HG03159 (cell line): ENCODE results near the gene CSRNP2.
"Not testable (repeated sequence)": the region's sequence is repeated elsewhere in the genome, so short reads cannot be mapped to it uniquely, and the experiment has no call there.

Experiments used
- ATAC-seq: cut with Tn5 transposase; IDR thresholded peaks from one replicate; pipeline ENCODE4 v1.9.1; 2021; ENCODE audit warnings: mild to moderate bottlenecking, moderate library complexity; ENCODE audit not compliant: unreplicated experiment

CSRNP2 gene

DNA sequence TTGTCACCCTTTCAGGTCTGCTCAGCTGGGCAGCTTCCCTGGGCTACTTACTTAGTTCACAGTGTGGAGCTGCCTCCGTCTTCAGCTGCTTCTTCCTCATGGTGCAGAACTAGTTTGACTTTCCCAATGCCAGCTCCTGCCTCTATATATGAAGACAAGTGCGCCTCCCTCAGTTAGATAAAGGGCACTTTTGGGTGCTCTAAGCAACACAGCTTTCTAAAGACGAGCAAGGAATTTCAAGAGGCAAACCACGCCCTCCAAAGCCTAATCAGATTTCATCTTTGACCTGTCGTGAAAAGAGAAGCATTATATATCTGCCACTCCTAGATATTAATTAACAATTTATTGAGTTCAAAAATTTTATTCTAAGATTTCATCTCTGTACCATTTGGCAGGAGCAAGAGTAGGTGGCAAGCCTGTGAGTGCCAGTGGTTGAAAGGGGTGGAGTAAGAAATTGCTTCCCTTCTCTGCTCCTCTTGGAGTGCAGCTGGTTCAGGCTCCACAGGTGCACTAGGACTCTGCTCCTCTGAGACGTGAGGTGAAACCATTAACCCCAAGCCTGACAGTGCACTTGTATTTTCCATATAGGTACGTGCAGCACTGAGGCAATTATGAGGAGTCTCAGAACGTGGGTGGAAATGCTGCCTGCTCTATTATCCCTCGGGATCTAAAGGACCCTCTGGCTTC is 55.1 kb downstream of the CSRNP2 start:
- ATAC-seq: no peak

DNA sequence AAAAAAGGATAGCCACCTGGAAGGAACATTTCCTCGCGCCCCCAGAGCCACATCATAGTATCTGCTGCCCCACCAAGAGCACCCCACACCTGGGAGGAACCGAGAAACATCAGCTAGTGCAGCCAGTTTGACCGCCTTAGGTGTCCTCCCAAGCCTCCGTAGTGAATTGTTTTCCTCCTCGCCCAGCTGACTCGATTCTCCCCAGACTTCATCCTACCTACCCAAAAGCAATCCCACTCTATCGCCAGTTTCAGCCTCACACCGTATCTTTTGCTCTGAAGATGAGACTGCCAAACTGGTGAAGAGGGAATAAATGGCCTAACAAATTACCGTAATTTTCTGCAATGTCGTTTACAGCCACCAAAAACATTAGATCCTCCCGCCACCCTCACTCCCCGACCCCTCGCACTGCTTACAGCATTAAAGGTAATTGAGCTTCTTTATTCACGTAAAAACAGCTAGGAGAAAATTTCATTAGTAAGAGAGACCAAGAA is 56.0 kb downstream of the CSRNP2 start:
- ATAC-seq: no peak

DNA sequence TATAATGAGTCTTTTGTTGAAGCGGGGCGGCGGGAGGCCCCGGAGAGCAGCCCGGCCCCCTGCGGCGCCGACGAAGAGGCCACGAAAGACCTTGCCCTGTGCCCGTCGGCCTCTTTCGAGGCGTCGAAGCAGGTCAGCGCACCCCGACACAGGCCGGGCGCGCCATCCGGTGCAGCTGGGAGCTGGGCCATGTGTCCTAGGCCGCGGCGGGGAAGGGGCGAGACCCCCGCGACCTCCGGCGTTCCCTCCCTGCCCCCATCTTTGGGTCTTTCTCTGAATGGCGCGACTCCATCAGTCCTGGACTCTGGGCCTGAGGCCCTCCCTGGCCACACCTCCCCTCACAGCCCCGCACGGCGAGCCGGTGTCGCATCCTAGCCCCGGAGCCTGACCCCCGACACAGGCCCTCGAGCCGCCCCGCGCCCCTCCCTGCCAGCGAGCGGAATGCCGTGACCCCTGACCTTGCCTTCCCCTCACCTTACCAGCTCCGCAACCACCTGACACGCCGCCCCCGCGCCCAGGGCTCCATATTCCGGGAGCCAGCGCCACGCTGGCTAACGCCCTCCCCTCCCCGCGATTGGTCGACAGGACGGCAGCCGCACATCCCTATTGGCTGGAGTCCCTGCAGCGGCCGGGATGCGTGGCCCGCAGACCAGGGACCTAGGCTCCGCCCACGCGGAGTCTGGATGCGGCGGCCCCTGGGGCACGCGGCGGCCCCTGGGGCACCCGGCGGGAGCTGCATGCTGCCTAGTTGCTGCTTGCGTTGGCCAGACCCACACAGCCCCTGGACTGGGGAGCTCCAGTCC is 57.4 kb downstream of the CSRNP2 start, which contains the start of gene SLC11A2:
TSS of gene SLC11A2 (minus strand) at position 549 of the 803 bp plus-strand sequence. CDS start 15,656 bp downstream, outside the sequence.
- peak; percentile 91 for ATAC-seq

DNA sequence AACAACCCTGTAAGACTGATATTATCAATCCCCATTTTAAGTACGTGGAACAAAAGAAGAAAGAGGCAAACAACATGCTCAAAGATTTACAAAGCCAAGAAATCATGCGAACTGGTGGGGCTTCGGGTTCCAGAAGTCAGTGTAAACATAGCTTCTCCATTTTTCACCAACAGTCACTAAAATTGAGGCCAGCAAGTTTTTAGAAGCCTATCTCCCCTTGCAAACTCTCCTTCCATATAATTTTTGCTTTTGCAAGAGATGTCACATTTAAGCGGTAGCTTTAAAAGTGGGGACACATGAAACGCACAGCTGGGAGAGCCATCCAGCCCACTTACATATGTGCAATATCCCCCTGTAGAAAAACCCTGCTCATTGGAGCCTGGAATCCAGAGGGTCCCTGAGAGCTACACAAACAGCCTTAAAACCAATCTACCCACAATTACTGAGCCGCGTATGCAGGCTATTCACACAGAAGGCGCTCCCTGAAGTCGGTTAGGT is 58.0 kb downstream of the CSRNP2 start:
- no peak for ATAC-seq

DNA sequence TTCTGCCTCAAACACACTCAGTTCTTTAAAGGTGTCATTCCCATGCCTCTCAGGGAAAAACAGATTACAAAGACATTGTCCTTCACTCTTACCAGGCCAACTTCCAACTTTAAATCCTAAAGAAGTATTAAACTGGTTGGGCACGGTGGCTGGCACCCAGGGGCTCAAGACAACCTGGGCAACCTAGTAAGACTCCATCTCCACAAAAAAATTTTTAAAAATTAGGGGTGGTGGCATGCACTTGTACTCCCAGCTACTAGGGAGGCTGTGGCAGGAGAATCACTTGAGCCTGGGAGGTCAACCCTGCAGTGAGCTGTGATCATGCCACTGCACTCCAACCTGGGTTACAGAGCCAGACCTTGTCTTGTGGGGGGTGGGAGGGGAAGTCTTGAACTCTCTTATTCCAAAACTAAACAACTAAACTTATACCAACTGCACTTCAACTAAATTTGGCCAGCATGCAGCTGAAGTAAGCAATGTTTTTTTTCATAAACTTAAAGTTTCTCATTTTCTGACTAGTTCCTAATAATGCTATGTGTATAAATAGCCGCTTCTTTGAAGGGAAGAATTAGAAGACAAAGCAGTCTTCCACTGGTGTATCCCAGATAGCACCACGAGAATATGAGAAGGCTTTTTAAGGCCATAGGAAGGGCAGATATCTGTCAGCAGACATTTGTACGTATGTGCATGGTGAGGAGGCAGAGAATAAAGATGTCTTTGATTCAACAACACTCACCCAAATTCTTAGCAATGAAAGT is 59.6 kb downstream of the CSRNP2 start:
- ATAC-seq: no peak

DNA sequence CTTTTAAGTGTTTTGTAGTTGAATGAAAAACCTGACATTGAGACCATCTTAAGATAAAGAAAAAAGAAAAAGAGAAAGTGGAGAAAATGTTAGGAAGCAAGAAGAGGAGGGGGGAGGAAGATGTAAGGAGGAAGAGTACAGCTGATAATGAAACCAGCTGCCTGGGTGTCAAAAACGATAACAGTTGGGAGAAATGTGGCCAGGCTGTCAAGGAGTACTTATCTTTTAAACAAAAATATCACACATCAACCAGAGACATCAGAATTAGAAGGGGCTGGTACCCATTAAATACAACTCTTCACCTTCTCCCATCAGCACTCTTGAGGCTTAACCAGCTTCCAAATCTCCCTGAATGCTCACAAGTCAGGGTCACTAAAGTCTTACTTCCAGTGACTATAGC is 61.7 kb downstream of the CSRNP2 start:
- no peak for ATAC-seq

DNA sequence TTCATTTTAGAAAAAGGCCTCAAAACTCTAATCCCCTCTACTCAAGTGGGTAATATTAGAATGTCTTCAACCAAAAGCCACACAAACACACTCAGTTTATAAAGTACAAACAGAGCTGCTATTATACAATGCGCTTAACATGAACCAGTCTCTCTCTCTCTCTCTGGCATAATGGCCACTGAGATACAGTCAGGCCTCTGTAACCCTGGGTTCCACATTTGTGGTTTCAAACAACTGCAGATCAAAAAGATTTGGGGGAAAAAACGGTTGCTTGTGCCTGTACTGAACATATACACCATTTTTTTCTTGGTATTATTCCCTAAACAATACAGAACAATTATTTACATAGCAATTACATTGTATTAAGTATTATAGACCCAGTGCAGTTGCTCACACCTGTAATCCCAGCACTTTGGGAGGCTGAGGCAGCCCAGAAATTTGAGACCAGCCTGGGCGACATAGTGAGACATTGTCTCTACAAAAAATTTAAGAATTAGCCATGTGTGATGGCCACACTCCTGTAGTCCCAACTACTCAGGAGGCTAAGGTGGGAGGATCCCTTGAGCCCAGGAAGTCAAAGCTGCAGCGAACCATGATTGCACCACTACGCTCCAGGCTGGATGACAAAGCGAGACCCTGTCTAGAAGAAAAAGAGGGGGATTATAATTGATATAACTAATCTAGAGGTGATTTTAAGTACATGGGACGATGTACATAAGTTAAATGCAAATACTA is 62.8 kb downstream of the CSRNP2 start:
- ATAC-seq: no peak

DNA sequence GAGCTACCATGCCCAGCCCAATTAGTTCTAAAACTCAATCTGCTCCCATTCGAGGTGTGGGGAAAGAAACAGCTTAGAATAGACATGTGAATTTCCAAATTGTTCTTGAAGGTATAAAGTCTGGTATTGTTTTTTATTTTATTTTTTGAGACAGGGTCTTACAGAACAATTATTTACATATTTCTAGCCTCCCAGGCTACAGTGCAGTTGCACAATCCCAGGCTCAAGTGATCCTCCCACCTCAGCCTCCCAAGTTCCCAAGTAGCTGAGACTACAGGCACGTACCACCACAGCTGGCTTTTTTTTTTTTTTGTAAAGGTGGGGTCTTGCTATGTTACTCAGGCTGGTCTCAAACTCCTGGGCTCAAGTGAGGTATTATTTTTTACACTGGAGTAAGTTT is 63.5 kb downstream of the CSRNP2 start:
- no peak for ATAC-seq

DNA sequence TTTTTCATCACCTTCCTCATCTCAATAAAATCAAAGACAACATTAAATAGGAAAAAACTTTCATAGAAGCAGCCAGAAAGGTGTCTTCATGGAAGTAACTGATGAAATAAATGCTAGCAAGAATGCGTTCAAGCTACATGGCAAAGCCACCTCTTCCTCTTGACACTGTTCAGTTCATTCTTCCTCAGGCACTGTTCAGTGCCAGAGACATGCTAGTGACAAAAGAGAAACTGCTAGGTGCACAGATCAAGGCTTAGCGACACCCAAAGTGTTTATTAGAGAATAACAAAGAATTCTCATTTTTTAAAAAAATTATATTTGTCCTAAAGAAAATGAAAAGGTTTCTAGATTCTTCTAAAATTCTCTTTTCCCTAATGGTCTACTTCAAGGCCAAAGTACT is 64.4 kb downstream of the CSRNP2 start:
- no peak for ATAC-seq

DNA sequence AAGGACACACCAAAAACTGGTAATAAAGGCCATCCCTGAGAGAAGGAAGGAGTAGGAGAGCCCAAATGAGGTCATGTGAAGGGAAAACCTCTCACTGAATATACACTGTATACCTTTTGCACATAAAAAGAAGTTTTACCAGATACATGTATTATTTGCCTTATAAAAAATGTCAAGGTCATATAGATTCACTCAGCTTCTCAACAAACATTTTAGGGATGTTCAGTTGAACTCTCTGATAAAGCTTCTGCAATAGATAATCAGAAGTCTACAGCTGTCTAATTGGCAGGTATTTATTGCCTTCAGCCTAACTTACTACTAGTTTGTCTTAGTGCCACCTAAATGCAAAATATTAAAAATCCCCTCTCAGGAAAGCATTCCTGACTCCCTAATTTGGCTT is 65.9 kb downstream of the CSRNP2 start:
- no peak for ATAC-seq

DNA sequence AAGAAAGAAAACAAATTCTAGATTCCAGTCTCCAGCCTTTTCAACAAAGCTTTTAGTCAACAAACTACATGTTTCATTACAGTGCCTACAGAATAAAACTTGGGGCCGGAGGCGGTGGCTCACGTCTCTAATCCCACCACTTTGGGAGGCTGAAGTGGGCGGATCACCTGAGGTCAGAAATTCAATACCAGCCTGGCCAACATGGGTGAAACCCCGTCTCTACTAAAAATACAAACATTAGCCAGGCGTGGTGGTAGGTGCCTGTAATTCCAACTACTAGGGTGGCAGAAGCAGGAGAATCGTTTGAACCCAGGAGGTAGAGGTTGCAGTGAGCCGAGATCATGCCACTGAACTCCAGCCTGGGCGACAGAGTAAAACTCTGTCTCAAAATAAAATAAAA is 68.9 kb downstream of the CSRNP2 start:
- ATAC-seq: not testable (repeated sequence)

DNA sequence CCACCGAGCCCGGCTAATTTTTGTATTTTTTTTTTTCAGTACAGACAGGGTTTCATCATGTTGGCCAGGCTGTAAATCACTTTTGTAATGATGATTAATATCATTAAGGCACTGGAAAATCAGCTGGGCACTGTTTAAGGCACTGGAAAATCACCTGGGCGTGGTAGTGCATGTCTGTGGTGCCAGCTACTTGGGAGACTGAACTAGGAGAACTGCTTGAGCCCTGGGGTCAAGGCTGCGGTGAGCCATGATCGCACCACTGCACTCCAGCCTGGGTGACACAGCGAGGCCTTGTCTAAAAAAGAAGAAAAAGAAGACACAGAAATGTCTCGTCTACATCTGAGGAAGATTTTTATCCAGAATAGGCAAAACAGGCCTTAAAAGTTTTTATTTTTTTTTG is 70.0 kb downstream of the CSRNP2 start:
- ATAC-seq: no peak

DNA sequence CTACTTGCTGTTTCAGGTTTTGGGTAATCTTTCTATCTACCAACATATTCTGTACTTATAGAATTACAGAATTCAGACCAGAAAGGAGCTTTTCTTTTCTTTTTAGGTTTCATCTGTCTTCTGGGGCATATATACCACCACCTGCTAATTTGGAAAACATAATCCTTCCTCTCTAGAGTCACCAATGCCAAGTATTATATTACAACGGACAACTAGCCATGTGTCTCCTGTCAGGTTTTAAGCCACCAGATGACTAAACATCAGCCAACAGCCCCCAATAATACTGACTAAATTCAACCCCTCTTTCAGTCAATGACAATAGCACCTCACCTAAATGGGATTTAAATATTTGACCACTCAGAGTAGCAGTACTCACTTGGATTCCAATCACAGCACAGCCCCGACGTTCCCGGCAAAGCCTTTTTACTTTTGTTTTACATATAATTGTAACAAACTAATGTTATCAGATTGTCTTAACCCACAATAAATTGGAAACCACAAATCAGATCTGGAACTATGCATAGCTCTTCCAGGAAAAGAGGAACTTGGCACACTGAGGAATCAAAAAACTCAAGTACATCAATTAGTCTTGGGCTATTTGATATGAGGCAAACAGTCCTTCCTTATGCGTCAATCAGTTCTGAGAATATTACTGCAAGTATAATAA is 70.7 kb downstream of the CSRNP2 start:
- ATAC-seq: no peak

DNA sequence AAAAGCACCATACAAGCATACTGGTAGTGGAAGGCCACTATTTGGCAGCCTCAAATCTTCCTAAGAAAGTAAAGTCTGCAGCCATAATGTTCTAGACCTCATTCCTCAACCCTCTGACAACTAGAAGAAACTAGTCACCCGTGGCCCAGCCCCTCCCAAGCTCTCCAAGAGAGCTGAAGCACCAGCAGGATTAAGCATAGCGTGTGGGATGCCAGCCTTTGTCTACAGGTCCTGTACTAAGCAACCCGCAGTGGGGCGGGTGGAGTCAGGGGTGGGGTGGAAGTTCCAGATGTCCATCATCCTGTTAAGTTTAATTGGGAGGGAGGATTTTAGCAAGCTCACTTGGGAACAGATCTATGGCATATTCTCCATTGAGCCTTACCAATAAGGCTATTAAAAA is 71.4 kb downstream of the CSRNP2 start:
- no peak for ATAC-seq
